Measurements from ENCODE around the gene CRHR2.

Gene CRHR2

GRCh38 chr7:30660331-30661255 lies 21.7 kb downstream of the CRHR2 start:
- Histone ChIP-seq H3K4me3 (replicated peaks; ENCODE audit: insufficient read depth, low read length) (no peak overlapping the region), H3K27me3 (ENCODE audit: insufficient read depth, poor library complexity, severe bottlenecking) (no peaks in the 10 kb centered on the region), H3K27ac (replicated peaks) (no peak overlapping the region)
- DNase-seq (ENCODE audit: low read depth in 1 of 2, low spot score in 1 of 2), result no peak
- TF ChIP-seq POLR2AphosphoS5 (IDR thresholded peaks at IDR 0.05; ENCODE audit: low read depth), result no peak
- no peak for TF ChIP-seq CTCF (IDR thresholded peaks at IDR 0.05; ENCODE audit: insufficient read depth, low read length)
- TF ChIP-seq REST (IDR thresholded peaks at IDR 0.05; ENCODE audit: insufficient replicate concordance, low read depth), result no peak
- no peak for TF ChIP-seq SPI1 (IDR thresholded peaks at IDR 0.05; ENCODE audit: borderline replicate concordance, low read depth)

GRCh38 chr7:30659312-30659711 lies 22.9 kb downstream of the CRHR2 start:
- DNase-seq (ENCODE audit: low read depth in 1 of 2, low spot score in 1 of 2), result no peak
- TF ChIP-seq CTCF (IDR thresholded peaks at IDR 0.05; ENCODE audit: insufficient read depth, low read length), result no peak
- TF ChIP-seq GABPA (IDR thresholded peaks at IDR 0.05; ENCODE audit: low read depth), result no peak
- no peak for TF ChIP-seq SPI1 (IDR thresholded peaks at IDR 0.05; ENCODE audit: borderline replicate concordance, low read depth)
- Histone ChIP-seq H3K4me3 (replicated peaks; ENCODE audit: insufficient read depth, low read length) (no peak overlapping the region), H3K27me3 (ENCODE audit: insufficient read depth, poor library complexity, severe bottlenecking) (no peaks in the 10 kb centered on the region), H3K27ac (replicated peaks) (no peak overlapping the region)

- Histone ChIP-seq H3K27me3 (ENCODE audit: insufficient read depth, poor library complexity, severe bottlenecking) (no peaks in the 10 kb centered on the region), H3K4me3 (replicated peaks; ENCODE audit: insufficient read depth, low read length) (no peak overlapping the region), H3K27ac (replicated peaks) (no peak overlapping the region)
- TF ChIP-seq SPI1 (IDR thresholded peaks at IDR 0.05; ENCODE audit: borderline replicate concordance, low read depth) (no peak), CTCF (IDR thresholded peaks at IDR 0.05; ENCODE audit: insufficient read depth, low read length) (no peak), REST (IDR thresholded peaks at IDR 0.05; ENCODE audit: insufficient replicate concordance, low read depth) (no peak), POLR2AphosphoS5 (IDR thresholded peaks at IDR 0.05; ENCODE audit: low read depth) (no peak), GABPA (IDR thresholded peaks at IDR 0.05; ENCODE audit: low read depth) (no peak)
- peak; percentile 18 to 60 for DNase-seq (ENCODE audit: low read depth in 1 of 2, low spot score in 1 of 2)
These were observed 23.7 kb downstream of the CRHR2 start for GRCh38 chr7:30658479-30659074.

Measured in HL-60 (cell line).